Peyer's patch (tissue), 4 donors: Measurements from ENCODE around the gene C1orf122.

Experiments
- CTCF ChIP-seq, 6 experiments: fragments of 450-650 bp in 4 of 6; fragments of 200-600 bp in 2 of 6; sonication (generic) in 1 of 6; IDR thresholded peaks; one replicate each; pipeline ENCODE4 v1.5.1; 2017 to 2019; ENCODE audit warnings: antibody characterized with exemption in 6 of 6, mild to moderate bottlenecking in 3 of 6, moderate library complexity in 1 of 6
- POLR2A ChIP-seq, 2 donors: fragments of 450-650 bp; IDR thresholded peaks; one replicate each; pipeline ENCODE4 v1.5.1; 2017; ENCODE audit warnings: antibody characterized with exemption in 2 of 2, mild to moderate bottlenecking in 2 of 2, moderate library complexity in 2 of 2

- TF ChIP-seq CTCF (IDR thresholded peaks at IDR 0.05) = no peak
- peak in 1 of 2 donors; percentile 2 for TF ChIP-seq POLR2A (IDR thresholded peaks at IDR 0.05)
Observed at GRCh38 chr1:37808369-37809319, 1.1 kb downstream of the C1orf122 start.
